T-helper 17 cell (primary cell): ENCODE results near the gene ANO4. TPM values are rescaled to one million over a fixed set of nuclear protein-coding genes. Genes with fewer than 3 reads are reported as not detected.

Source experiments
- ATAC-seq: fragments of 150-1000 bp; cut with Tn5 transposase; 2 replicates; pipeline ENCODE4 v1.10.0; 2021; ENCODE audit warnings: mild to moderate bottlenecking, moderate library complexity
- DNase-seq, 3 donors: peaks; one replicate each; pipeline versions ENCODE4 v3.0.0 to v3.0.0-alpha.2; 2020 to 2021
- H3K9me3 ChIP-seq: one replicate; pipeline ENCODE4 v1.7.0; 2013; ENCODE audit warnings: low read length, mild to moderate bottlenecking; ENCODE audit not compliant: control insufficient read depth, poor library complexity, severe bottlenecking
- H3K27ac Mint-ChIP-seq: one replicate; pipeline ENCODE4 v1.8.0; 2022; ENCODE audit warnings: mild to moderate bottlenecking, moderate library complexity, mixed read lengths
- H3K27me3 Mint-ChIP-seq: one replicate; pipeline ENCODE4 v1.8.0; 2022; ENCODE audit warnings: mixed read lengths
- H3K36me3 Mint-ChIP-seq: one replicate; pipeline ENCODE4 v1.8.0; 2022; ENCODE audit warnings: low read depth, mixed read lengths
- H3K4me1 Mint-ChIP-seq: one replicate; pipeline ENCODE4 v1.8.0; 2022; ENCODE audit warnings: mild to moderate bottlenecking, mixed read lengths
- H3K4me3 Mint-ChIP-seq: one replicate; pipeline ENCODE4 v1.8.0; 2022; ENCODE audit warnings: mild to moderate bottlenecking, moderate library complexity, mixed read lengths
- total RNA-seq, 4 donors: library from RNA in 2 of 4; stranded (reverse) in 2 of 4; gene quantifications; one replicate each; pipeline ENCODE4 v1.2.3 and lab custom pipeline; 2022 to 2026

The ANO4 gene
- total RNA-seq, 2 donors from 2014 or later, result not detected

DNA sequence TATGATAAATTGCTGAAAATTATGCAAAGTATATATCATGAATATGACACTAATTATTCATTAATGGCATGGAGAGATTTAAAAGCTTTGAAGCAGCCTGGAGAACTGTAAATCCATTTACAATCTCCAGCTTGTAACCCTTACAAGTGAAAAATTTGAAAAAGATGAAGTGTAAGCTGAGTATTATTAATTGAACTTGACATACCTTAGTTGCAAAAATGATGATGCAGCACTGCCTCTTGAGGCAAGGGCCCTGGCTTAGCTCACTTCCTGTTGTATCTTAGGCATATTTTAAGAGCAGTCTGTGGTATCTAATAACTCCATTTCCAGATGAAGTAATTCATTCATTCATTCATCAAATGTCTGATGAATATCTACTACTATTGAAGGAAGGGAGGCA is 158.6 kb downstream of the ANO4 start:
- DNase-seq (no peak), ATAC-seq (no peak)
- no peak overlapping the region for H3K4me3 Mint-ChIP-seq
- H3K36me3 Mint-ChIP-seq, result no peaks in the 10 kb centered on the region
- no peaks in the 10 kb centered on the region for H3K4me1 Mint-ChIP-seq
- no peaks in the 10 kb centered on the region for H3K9me3 ChIP-seq
- H3K27me3 Mint-ChIP-seq, result no peaks in the 10 kb centered on the region
- no peak overlapping the region for H3K27ac Mint-ChIP-seq

GRCh38 chr12:100953677-100954076 is 159.1 kb downstream of the ANO4 start:
- H3K27ac Mint-ChIP-seq, result no peak overlapping the region
- no peak overlapping the region for H3K4me3 Mint-ChIP-seq
- no peak for ATAC-seq
- no peaks in the 10 kb centered on the region for H3K4me1 Mint-ChIP-seq
- no peaks in the 10 kb centered on the region for H3K9me3 ChIP-seq
- no peak for DNase-seq
- H3K27me3 Mint-ChIP-seq, result no peaks in the 10 kb centered on the region
- no peaks in the 10 kb centered on the region for H3K36me3 Mint-ChIP-seq

DNA sequence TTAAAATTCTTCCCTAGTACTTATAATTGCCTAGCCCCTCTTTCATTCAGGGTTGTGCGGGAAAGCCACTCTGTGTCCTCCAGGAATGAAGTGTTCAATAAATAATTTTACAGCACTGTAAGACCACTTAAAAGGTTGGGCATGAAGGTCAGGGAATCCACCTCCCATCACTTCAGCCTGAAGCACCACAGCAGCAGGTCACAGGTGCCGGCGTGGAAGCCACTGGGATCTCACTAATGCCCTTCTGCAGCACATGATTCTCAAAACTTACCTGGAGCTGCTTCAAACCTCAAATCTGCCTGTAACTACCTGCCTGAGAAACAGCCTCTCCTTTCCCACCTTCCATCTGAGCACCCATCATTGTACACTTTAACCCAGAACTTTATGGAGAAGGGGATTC is 159.5 kb downstream of the ANO4 start:
- Mint-ChIP-seq H3K27me3 (no peaks in the 10 kb centered on the region), H3K4me1 (no peaks in the 10 kb centered on the region), H3K4me3 (no peak overlapping the region), H3K36me3 (no peaks in the 10 kb centered on the region), H3K27ac (no peak overlapping the region)
- DNase-seq (no peak), ATAC-seq (no peak)
- no peaks in the 10 kb centered on the region for H3K9me3 ChIP-seq

GRCh38 chr12:100955139-100955538 is 160.6 kb downstream of the ANO4 start:
- H3K36me3 Mint-ChIP-seq, result no peaks in the 10 kb centered on the region
- no peak overlapping the region for H3K27ac Mint-ChIP-seq
- DNase-seq (no peak), ATAC-seq (no peak)
- H3K4me3 Mint-ChIP-seq, result no peak overlapping the region
- no peaks in the 10 kb centered on the region for H3K27me3 Mint-ChIP-seq
- no peaks in the 10 kb centered on the region for H3K9me3 ChIP-seq
- H3K4me1 Mint-ChIP-seq, result no peaks in the 10 kb centered on the region

DNA sequence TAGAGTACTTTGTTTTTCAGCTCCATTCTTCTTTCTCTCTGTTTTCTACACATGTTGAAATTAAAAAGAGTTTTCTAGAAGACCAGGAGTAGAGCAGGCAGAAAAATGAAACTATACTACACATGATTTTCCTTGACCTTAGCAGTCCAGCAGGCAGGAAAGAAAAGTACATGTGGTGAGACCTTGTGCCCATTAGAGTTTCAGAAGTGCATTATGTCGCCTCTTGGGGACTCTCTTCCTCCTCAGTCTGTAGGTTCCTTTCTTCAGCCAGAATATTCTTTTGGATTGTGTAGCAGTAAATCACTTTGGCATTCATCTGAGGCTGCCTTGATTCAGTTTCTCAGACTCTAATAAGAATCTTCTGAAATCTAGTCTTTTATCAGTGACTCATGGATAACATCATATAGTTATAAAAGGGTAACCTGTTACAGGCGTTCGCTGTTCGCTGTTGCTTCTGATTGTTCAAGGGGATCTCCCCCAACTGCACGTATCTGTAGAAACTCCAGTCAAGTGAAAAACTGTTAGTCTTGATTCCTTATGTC is 161.8 kb downstream of the ANO4 start:
- ATAC-seq (no peak), DNase-seq (no peak)
- Mint-ChIP-seq H3K4me1 (no peaks in the 10 kb centered on the region), H3K27me3 (no peaks in the 10 kb centered on the region), H3K4me3 (no peak overlapping the region), H3K27ac (no peak overlapping the region), H3K36me3 (no peaks in the 10 kb centered on the region)
- no peaks in the 10 kb centered on the region for H3K9me3 ChIP-seq

- DNase-seq (no peak), ATAC-seq (no peak)
- Mint-ChIP-seq H3K4me1 (no peaks in the 10 kb centered on the region), H3K36me3 (no peaks in the 10 kb centered on the region), H3K27ac (no peak overlapping the region), H3K4me3 (no peak overlapping the region), H3K27me3 (no peaks in the 10 kb centered on the region)
- H3K9me3 ChIP-seq, result no peaks in the 10 kb centered on the region
Measured at GRCh38 chr12:100959481-100959880, 164.9 kb downstream of the ANO4 start.

DNA sequence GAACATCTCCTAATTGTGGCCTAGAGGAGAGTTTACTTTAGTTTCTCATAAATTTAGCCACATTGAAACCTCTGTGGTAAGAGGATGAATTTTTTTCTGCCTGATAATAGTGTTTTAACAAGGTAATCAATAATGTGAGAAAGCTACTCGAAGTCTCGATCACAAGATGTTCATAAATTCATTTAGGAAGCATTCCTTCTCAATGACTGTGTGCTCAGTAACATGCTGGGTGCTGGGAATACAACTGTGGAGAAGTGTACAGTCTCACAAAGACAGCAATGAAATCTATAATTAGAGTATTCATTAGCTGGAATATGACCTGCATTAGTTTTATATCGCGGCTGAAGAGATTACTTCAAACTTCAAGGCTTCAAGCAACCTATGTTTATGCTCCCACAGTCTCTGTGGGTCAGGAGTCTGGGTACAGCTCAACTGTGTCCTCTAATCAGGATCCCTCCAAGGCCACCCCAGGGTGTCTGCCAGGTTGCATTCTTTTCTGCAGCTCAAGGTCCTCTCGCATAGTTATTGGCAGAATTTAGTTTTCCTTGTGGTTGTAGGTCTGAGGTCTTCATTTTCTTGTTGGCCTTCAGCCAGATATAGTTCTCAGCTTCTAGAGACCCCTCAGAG is 167.6 kb downstream of the ANO4 start:
- H3K36me3 Mint-ChIP-seq, result no peaks in the 10 kb centered on the region
- no peaks in the 10 kb centered on the region for H3K4me1 Mint-ChIP-seq
- no peaks in the 10 kb centered on the region for H3K9me3 ChIP-seq
- no peak overlapping the region for H3K4me3 Mint-ChIP-seq
- ATAC-seq, result no peak
- no peak for DNase-seq
- no peak overlapping the region for H3K27ac Mint-ChIP-seq
- H3K27me3 Mint-ChIP-seq, result no peaks in the 10 kb centered on the region

GRCh38 chr12:100963381-100963780 is 168.8 kb downstream of the ANO4 start:
- no peak overlapping the region for H3K4me3 Mint-ChIP-seq
- H3K27me3 Mint-ChIP-seq, result no peaks in the 10 kb centered on the region
- H3K9me3 ChIP-seq, result no peaks in the 10 kb centered on the region
- no peak for ATAC-seq
- H3K4me1 Mint-ChIP-seq, result no peaks in the 10 kb centered on the region
- no peak for DNase-seq
- H3K36me3 Mint-ChIP-seq, result no peaks in the 10 kb centered on the region
- no peak overlapping the region for H3K27ac Mint-ChIP-seq

DNA sequence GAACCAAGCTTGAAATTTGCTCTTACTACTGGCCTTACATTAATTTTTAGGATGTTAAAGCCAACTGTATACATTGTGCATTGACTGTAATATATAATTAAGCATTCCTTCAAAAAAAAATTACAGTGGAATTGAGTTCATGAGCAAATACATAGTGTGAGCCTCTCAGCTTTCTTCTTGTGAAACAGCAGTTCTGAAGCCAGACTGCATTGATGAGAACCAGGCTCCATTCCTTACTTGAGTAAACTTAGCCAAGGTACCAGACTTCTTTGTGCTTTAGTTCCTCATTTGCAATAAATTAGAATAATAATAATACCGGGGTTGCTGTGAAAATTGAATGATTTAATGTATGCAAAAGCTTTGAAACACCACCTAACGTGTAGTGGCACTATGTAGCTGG is 169.5 kb downstream of the ANO4 start:
- no peaks in the 10 kb centered on the region for H3K36me3 Mint-ChIP-seq
- no peak overlapping the region for H3K27ac Mint-ChIP-seq
- H3K27me3 Mint-ChIP-seq, result no peaks in the 10 kb centered on the region
- H3K4me1 Mint-ChIP-seq, result no peaks in the 10 kb centered on the region
- DNase-seq (no peak), ATAC-seq (no peak)
- no peaks in the 10 kb centered on the region for H3K9me3 ChIP-seq
- no peak overlapping the region for H3K4me3 Mint-ChIP-seq

DNA sequence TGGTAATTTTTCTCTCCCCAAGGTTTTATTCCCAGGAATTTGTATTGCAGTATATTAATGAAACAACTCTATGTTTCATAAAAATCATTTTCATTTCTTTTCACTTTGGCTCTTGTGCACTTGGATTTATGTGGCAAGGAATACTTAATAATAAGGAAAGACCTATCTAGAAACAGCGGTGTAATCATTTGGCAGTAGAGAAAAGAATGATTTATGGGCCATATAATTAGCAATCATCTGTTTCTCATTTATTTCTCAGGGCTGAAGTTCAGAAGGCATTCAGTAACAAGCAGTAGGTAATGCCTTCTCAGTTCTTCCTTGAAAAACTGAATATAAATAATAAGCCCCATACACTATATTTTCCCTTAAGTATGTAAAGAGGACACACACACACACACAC is 172.6 kb downstream of the ANO4 start:
- no peaks in the 10 kb centered on the region for H3K36me3 Mint-ChIP-seq
- ATAC-seq, result no peak
- H3K4me1 Mint-ChIP-seq, result no peaks in the 10 kb centered on the region

GRCh38 chr12:100970894-100971293 is 176.3 kb downstream of the ANO4 start:
- DNase-seq (no peak), ATAC-seq (no peak)
- no peaks in the 10 kb centered on the region for H3K27me3 Mint-ChIP-seq
- no peak overlapping the region for H3K4me3 Mint-ChIP-seq
- no peaks in the 10 kb centered on the region for H3K4me1 Mint-ChIP-seq
- no peak overlapping the region for H3K27ac Mint-ChIP-seq
- H3K36me3 Mint-ChIP-seq, result no peaks in the 10 kb centered on the region
- no peaks in the 10 kb centered on the region for H3K9me3 ChIP-seq

More for the DNA sequence above, 172.6 kb downstream of the ANO4 start:
- Mint-ChIP-seq H3K27me3 (no peaks in the 10 kb centered on the region), H3K4me3 (no peak overlapping the region), H3K27ac (no peak overlapping the region)
- H3K9me3 ChIP-seq, result no peaks in the 10 kb centered on the region
- DNase-seq, result no peak

DNA sequence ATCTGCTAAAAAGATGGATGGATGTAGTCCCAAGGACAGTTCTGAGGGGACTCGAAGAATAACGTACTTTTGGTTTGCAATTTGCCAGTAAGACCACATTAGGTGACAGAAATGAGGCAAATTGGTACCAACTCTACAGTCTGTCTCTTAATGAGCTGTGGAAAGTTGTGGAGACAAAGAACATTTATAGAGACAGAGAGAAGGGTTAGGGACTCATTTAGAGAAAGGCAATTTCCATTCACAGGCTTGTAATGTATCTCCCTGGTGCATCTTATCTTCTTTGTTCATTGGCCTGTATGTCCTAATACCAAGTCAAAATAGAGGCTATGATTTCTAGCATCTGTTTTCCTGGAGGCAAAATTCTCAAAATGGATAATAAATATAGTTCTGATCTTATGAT is 177.5 kb downstream of the ANO4 start:
- ATAC-seq (no peak), DNase-seq (no peak)
- Mint-ChIP-seq H3K4me3 (no peak overlapping the region), H3K36me3 (no peaks in the 10 kb centered on the region), H3K27ac (no peak overlapping the region), H3K4me1 (no peaks in the 10 kb centered on the region), H3K27me3 (no peaks in the 10 kb centered on the region)
- H3K9me3 ChIP-seq, result no peaks in the 10 kb centered on the region

DNA sequence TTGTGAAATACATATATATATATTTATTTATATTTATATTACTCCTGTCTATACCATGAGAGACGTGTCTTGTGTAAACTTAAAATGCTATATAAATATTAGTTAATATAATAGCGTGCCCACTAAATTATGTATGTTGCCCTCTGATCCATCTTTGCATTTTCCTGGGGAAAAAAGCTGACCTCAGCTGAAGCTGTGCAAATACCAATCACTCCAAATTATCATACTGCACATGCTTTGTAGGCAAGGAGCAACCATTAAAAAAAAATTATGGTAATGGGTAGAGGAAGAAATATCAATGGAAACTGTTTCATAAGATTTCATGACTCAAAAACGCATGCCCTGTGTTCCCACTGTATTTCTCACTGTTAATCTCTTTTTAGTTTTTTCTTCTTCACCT is 179.8 kb downstream of the ANO4 start:
- H3K27ac Mint-ChIP-seq, result no peak overlapping the region
- no peaks in the 10 kb centered on the region for H3K4me1 Mint-ChIP-seq
- no peak for ATAC-seq
- H3K9me3 ChIP-seq, result no peaks in the 10 kb centered on the region
- H3K36me3 Mint-ChIP-seq, result no peaks in the 10 kb centered on the region
- no peak overlapping the region for H3K4me3 Mint-ChIP-seq
- no peaks in the 10 kb centered on the region for H3K27me3 Mint-ChIP-seq
- no peak for DNase-seq

GRCh38 chr12:100974747-100975146 is 180.2 kb downstream of the ANO4 start:
- no peak for ATAC-seq
- Mint-ChIP-seq H3K4me3 (no peak overlapping the region), H3K36me3 (no peaks in the 10 kb centered on the region), H3K27ac (no peak overlapping the region), H3K27me3 (no peaks in the 10 kb centered on the region), H3K4me1 (no peaks in the 10 kb centered on the region)
- no peaks in the 10 kb centered on the region for H3K9me3 ChIP-seq
- no peak for DNase-seq
